WTC11 (cell line): Measurements from ENCODE around the gene HBD. TPM values are rescaled to one million over a fixed set of nuclear protein-coding genes. Genes with fewer than 3 reads are reported as not detected.
"Not testable (repeated sequence)": the region's sequence is repeated elsewhere in the genome, so short reads cannot be mapped to it uniquely, and the experiment has no call there.

Experiments
- ATAC-seq: fragments of 200-7000 bp; cut with Tn5 transposase; 2 replicates; pipeline ENCODE4 v1.10.0; 2021; ENCODE audit warnings: mild to moderate bottlenecking, moderate library complexity
- CTCF ChIA-PET: fragments of 300-600 bp; sonication (Branson Sonifier 250); formaldehyde crosslinking; loops from one replicate; lab custom pipeline; 2021; ENCODE audit warnings: antibody characterized with exemption; lab: Charles Lee
- POLR2A ChIA-PET: fragments of 350-600 bp; sonication (Branson Sonifier 250); formaldehyde crosslinking; loops from one replicate; lab custom pipeline; 2021; ENCODE audit warnings: antibody characterized with exemption; lab: Charles Lee
- DNase-seq: peaks from one replicate; pipeline ENCODE4 v3.0.0; 2021; ENCODE audit warnings: low spot score
- H3K27ac Mint-ChIP-seq: 2 replicates; pipeline ENCODE4 v1.8.0; 2021; ENCODE audit warnings: mixed read lengths
- H3K27me3 Mint-ChIP-seq: 2 replicates; pipeline ENCODE4 v1.8.0; 2021; ENCODE audit warnings: low read depth, mild to moderate bottlenecking, moderate library complexity, mixed read lengths
- H3K36me3 Mint-ChIP-seq: 2 replicates; pipeline ENCODE4 v1.8.0; 2021; ENCODE audit warnings: mixed read lengths
- H3K4me1 Mint-ChIP-seq: 2 replicates; pipeline ENCODE4 v1.8.0; 2022; ENCODE audit warnings: mixed read lengths
- H3K4me3 Mint-ChIP-seq: 2 replicates; pipeline ENCODE4 v1.8.0; 2021; ENCODE audit warnings: mild to moderate bottlenecking, moderate library complexity, mixed read lengths
- H3K9me3 Mint-ChIP-seq: 2 replicates; pipeline ENCODE4 v1.8.0; 2021; ENCODE audit warnings: mixed read lengths
- CDX4 ChIP-seq: fragments of 250-450 bp; sonication (Bioruptor Pico); IDR thresholded peaks from 2 replicates; pipeline ENCODE4 v1.9.0; 2021; ENCODE audit warnings: moderate library complexity, mild to moderate bottlenecking, inconsistent platforms, borderline replicate concordance
- CREB1 ChIP-seq: sonication (generic); formaldehyde crosslinking; IDR thresholded peaks from 2 replicates; pipeline ENCODE4 v1.8.0; 2023; ENCODE audit warnings: mild to moderate bottlenecking, missing genetic modification reagents
- CTCF ChIP-seq: fragments of 200-600 bp; IDR thresholded peaks from 2 replicates; pipeline ENCODE4 v1.8.0; 2022; ENCODE audit warnings: antibody characterized with exemption
- ETV6 ChIP-seq: sonication (generic); formaldehyde crosslinking; IDR thresholded peaks from 2 replicates; pipeline ENCODE4 v1.8.1; 2022; ENCODE audit warnings: mild to moderate bottlenecking, missing genetic modification reagents
- GABPB1 ChIP-seq: sonication (generic); formaldehyde crosslinking; IDR thresholded peaks from 2 replicates; pipeline ENCODE4 v1.8.1; 2023; ENCODE audit warnings: mild to moderate bottlenecking, missing genetic modification reagents
- HMGXB4 ChIP-seq: sonication (generic); formaldehyde crosslinking; IDR thresholded peaks from 2 replicates; pipeline ENCODE4 v1.8.1; 2023; ENCODE audit warnings: mild to moderate bottlenecking, moderate library complexity, missing genetic modification reagents
- JAZF1 ChIP-seq: fragments of 250-450 bp; sonication (Bioruptor Pico); IDR thresholded peaks from 2 replicates; pipeline ENCODE4 v1.9.0; 2021; ENCODE audit warnings: moderate library complexity, mild to moderate bottlenecking, inconsistent platforms
- MYBL2 ChIP-seq: sonication (generic); formaldehyde crosslinking; IDR thresholded peaks from 2 replicates; pipeline ENCODE4 v1.8.1; 2023; ENCODE audit warnings: mild to moderate bottlenecking, moderate library complexity, missing genetic modification reagents
- NFE2L1 ChIP-seq: sonication (generic); formaldehyde crosslinking; IDR thresholded peaks from 2 replicates; pipeline ENCODE4 v1.8.1; 2023; ENCODE audit warnings: missing genetic modification reagents
- NR2C2 ChIP-seq: sonication (generic); formaldehyde crosslinking; IDR thresholded peaks from 2 replicates; pipeline ENCODE4 v1.8.0; 2022; ENCODE audit warnings: mild to moderate bottlenecking, missing genetic modification reagents
- PRDM15 ChIP-seq: sonication (generic); formaldehyde crosslinking; IDR thresholded peaks from 2 replicates; pipeline ENCODE4 v1.8.0; 2022; ENCODE audit warnings: missing genetic modification reagents
- SMAD4 ChIP-seq: sonication (generic); formaldehyde crosslinking; IDR thresholded peaks from 2 replicates; pipeline ENCODE4 v1.8.0; 2022; ENCODE audit warnings: mild to moderate bottlenecking, missing genetic modification reagents
- ZMAT4 ChIP-seq: fragments of 250-450 bp; sonication (Bioruptor Pico); IDR thresholded peaks from 2 replicates; pipeline ENCODE4 v1.9.0; 2021; ENCODE audit warnings: mild to moderate bottlenecking
- ZNF219 ChIP-seq: sonication (generic); formaldehyde crosslinking; IDR thresholded peaks from 2 replicates; pipeline ENCODE4 v1.8.0; 2023; ENCODE audit warnings: missing genetic modification reagents, mild to moderate bottlenecking, borderline replicate concordance
- ZNF416 ChIP-seq: fragments of 250-450 bp; sonication (Bioruptor Pico); IDR thresholded peaks from 2 replicates; pipeline ENCODE4 v1.9.0; 2021; ENCODE audit warnings: mild to moderate bottlenecking, inconsistent platforms
- ZSCAN18 ChIP-seq: fragments of 250-450 bp; sonication (Bioruptor Pico); IDR thresholded peaks from 2 replicates; pipeline ENCODE4 v2.1.2; 2022; ENCODE audit warnings: mild to moderate bottlenecking, moderate library complexity
- total RNA-seq: library from RNA; stranded (reverse); gene quantifications from 3 replicates; pipeline ENCODE4 v1.2.3, GENCODE V29; 2021

The HBD gene
- total RNA-seq, 1 experiment from 2014 or later: not detected

GRCh38 chr11:5257296-5257695 is 23.0 kb upstream of the HBD start:
- Mint-ChIP-seq H3K27ac (no peak overlapping the region), H3K9me3 (peaks cover 22% of the 10 kb centered on the region), H3K27me3 (peaks cover 50% of the 10 kb centered on the region), H3K4me1 (peaks cover 35% of the 10 kb centered on the region), H3K4me3 (no peak overlapping the region), H3K36me3 (peaks cover 13% of the 10 kb centered on the region)
- TF ChIP-seq ZSCAN18 (no peak), CTCF (no peak)
- DNase-seq (no peak), ATAC-seq (peak; percentile 88)
- POLR2A ChIA-PET: no interaction called here
- CTCF ChIA-PET: no interaction called here

- DNase-seq, H3K27ac Mint-ChIP-seq, H3K36me3 Mint-ChIP-seq, POLR2A ChIA-PET, CTCF ChIA-PET, H3K4me3 Mint-ChIP-seq, ATAC-seq: not testable (repeated sequence)
- Mint-ChIP-seq H3K9me3 (peaks cover 11% of the 10 kb centered on the region; the same call in 1 of the 2 replicates), H3K4me1 (peaks cover 31% of the 10 kb centered on the region), H3K27me3 (peaks cover 43% of the 10 kb centered on the region)
Measured at GRCh38 chr11:5254646-5255413, 20.5 kb upstream of the HBD start, which contains the start of gene HBG2. Gene HBG2 (minus strand): TSS chr11:5254781. CDS start chr11:5254728, 53 bp downstream.

GRCh38 chr11:5254023-5254422 is 19.7 kb upstream of the HBD start:
- ATAC-seq, H3K9me3 Mint-ChIP-seq, POLR2A ChIA-PET, DNase-seq, H3K4me3 Mint-ChIP-seq, CTCF ChIA-PET, H3K36me3 Mint-ChIP-seq, H3K27ac Mint-ChIP-seq: not testable (repeated sequence)
- Mint-ChIP-seq H3K4me1 (peaks cover 23% of the 10 kb centered on the region), H3K27me3 (peaks cover 35% of the 10 kb centered on the region)

GRCh38 chr11:5253440-5253839 is 19.2 kb upstream of the HBD start:
- H3K4me3 Mint-ChIP-seq, H3K36me3 Mint-ChIP-seq, H3K27ac Mint-ChIP-seq, DNase-seq, ATAC-seq, H3K9me3 Mint-ChIP-seq, POLR2A ChIA-PET, CTCF ChIA-PET: not testable (repeated sequence)
- Mint-ChIP-seq H3K27me3 (peaks cover 31% of the 10 kb centered on the region), H3K4me1 (peaks cover 17% of the 10 kb centered on the region)

GRCh38 chr11:5252919-5253265 is 18.6 kb upstream of the HBD start:
- H3K4me3 Mint-ChIP-seq: no peak overlapping the region
- ChIA-PET CTCF (no interaction called here), POLR2A (no interaction called here)
- no peak overlapping the region for H3K27ac Mint-ChIP-seq
- no peaks in the 10 kb centered on the region for H3K9me3 Mint-ChIP-seq
- H3K27me3 Mint-ChIP-seq: peaks cover 29% of the 10 kb centered on the region
- ATAC-seq (no peak), DNase-seq (no peak)
- H3K36me3 Mint-ChIP-seq: no peaks in the 10 kb centered on the region
- peaks cover 11% of the 10 kb centered on the region for H3K4me1 Mint-ChIP-seq
- TF ChIP-seq ZNF219 (no peak), ETV6 (CRISPR knock-in tag) (no peak), MYBL2 (CRISPR knock-in tag) (no peak), PRDM15 (no peak), GABPB1 (no peak), CREB1 (CRISPR knock-in tag) (no peak), ZMAT4 (CRISPR knock-in tag) (no peak), SMAD4 (CRISPR knock-in tag) (no peak), ZNF416 (CRISPR knock-in tag) (no peak), JAZF1 (CRISPR knock-in tag) (no peak), HMGXB4 (no peak), NFE2L1 (CRISPR knock-in tag) (no peak), CDX4 (CRISPR knock-in tag) (no peak), NR2C2 (no peak)
